ENCODE data around the gene EML3. TPM values are rescaled to one million over a fixed set of nuclear protein-coding genes. Genes with fewer than 3 reads are reported as not detected.

EML3 gene
- polyA plus RNA-seq, 1 donor (not counting 4 experiments of a cell fraction or from before 2014, with no cell fraction given): 13.6 TPM

DNA sequence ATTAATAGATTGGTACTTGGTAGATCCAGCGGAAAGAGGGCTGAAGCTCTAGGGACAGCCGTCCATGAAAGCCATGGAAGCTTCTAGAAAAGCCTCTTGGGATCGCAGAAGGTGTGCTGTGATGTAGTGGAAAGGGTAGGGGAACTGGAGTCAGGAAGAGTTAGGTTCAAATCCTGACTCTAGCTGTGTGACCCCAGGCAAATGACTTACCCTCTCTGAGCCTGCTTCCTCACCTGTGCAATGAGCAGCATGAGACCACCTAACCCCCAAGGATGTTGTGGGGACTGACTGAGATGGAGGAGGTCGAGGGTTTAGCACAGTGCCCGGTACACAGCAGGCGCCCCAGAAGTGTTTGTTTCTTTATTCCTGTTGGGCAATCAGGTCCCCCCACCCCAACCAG is 2.2 kb downstream of the EML3 start:
- no peak for TF ChIP-seq EZH2 (IDR thresholded peaks at IDR 0.05; ENCODE audit: low read length)
- TF ChIP-seq, protein P1, sequence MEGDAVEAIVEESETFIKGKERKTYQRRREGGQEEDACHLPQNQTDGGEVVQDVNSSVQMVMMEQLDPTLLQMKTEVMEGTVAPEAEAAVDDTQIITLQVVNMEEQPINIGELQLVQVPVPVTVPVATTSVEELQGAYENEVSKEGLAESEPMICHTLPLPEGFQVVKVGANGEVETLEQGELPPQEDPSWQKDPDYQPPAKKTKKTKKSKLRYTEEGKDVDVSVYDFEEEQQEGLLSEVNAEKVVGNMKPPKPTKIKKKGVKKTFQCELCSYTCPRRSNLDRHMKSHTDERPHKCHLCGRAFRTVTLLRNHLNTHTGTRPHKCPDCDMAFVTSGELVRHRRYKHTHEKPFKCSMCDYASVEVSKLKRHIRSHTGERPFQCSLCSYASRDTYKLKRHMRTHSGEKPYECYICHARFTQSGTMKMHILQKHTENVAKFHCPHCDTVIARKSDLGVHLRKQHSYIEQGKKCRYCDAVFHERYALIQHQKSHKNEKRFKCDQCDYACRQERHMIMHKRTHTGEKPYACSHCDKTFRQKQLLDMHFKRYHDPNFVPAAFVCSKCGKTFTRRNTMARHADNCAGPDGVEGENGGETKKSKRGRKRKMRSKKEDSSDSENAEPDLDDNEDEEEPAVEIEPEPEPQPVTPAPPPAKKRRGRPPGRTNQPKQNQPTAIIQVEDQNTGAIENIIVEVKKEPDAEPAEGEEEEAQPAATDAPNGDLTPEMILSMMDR (optimal IDR thresholded peaks at IDR 0.05 in 1 of 3, IDR thresholded peaks at IDR 0.05 in 1 of 3, conservative IDR thresholded peaks at IDR 0.05 in 1 of 3; ENCODE audit: extremely low read depth in 1 of 3, insufficient read depth in 2 of 3, low read length in 3 of 3): no peak
- H4K20me1 ChIP-seq (ENCODE audit: control insufficient read depth, extremely low read depth, insufficient read depth, low read length): no peaks in the 10 kb centered on the region
- H3K9me1 ChIP-seq (ENCODE audit: control insufficient read depth, extremely low read depth, insufficient read depth, low read length): no peaks in the 10 kb centered on the region
- DNase-seq (ENCODE audit: low read depth, low spot score) (no peak), FAIRE-seq (no peak)
- no peaks in the 10 kb centered on the region for H3K27me3 ChIP-seq (ENCODE audit: control insufficient read depth, extremely low read depth, insufficient read depth, low read length)
- H3K27ac ChIP-seq (ENCODE audit: control insufficient read depth, insufficient read depth, low read length): no peak overlapping the region
- no peak overlapping the region for H3K4me3 ChIP-seq (ENCODE audit: control insufficient read depth in 2 of 3, extremely low read depth in 1 of 3, insufficient read depth in 2 of 3, low read depth in 1 of 3, low read length in 3 of 3)
- dilution Hi-C loops (cut with MboI; ENCODE audit: extremely low pct_ligation_motif_present, low sequenced_read_pairs): no loop called here
- H3K9ac ChIP-seq (ENCODE audit: control insufficient read depth, extremely low read depth, insufficient read depth, low read length): no peak overlapping the region
- H3K79me2 ChIP-seq (ENCODE audit: control insufficient read depth, insufficient read depth, low read length): no peaks in the 10 kb centered on the region
- no peak overlapping the region for H3K4me2 ChIP-seq (ENCODE audit: control insufficient read depth, extremely low read depth, insufficient read depth, low read depth, low read length)
- peaks cover 9 to 14% of the 10 kb centered on the region in 2 experiments for H3K36me3 ChIP-seq (ENCODE audit: control insufficient read depth in 2 of 2, extremely low read depth in 1 of 2, insufficient read depth in 2 of 2, low read length in 2 of 2)
- peaks cover 20% of the 10 kb centered on the region for H3K4me1 ChIP-seq (ENCODE audit: control insufficient read depth, extremely low read depth, insufficient read depth, low read length)
- no peaks in the 10 kb centered on the region for H3K9me3 ChIP-seq (ENCODE audit: control insufficient read depth, low read depth, low read length)
- no peak overlapping the region for H2AFZ ChIP-seq (ENCODE audit: control insufficient read depth, low read length)

DNA sequence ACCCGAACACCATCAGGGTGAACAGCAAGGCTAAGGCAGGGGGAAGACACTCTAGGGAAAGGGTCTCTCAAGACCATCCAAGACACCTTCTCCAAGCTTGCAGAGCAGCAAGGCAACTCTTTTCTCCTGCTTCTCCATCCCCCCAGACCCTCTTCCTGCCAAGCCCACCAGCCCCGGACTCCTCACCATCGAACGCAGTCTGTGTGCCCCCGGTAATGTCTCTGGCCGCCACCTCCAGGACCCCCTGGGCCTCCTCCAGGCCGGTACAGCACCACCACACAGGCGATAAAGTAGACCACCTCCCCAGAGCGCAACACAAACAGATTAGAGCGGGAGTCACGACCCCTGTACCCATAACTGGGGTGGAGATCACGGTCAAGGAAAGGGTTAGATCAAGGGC is 3.8 kb downstream of the EML3 start:
- H3K9me3 ChIP-seq (ENCODE audit: control insufficient read depth, low read depth, low read length): no peaks in the 10 kb centered on the region
- no peak overlapping the region for H3K4me3 ChIP-seq (ENCODE audit: control insufficient read depth in 2 of 3, extremely low read depth in 1 of 3, insufficient read depth in 2 of 3, low read depth in 1 of 3, low read length in 3 of 3)
- TF ChIP-seq, protein P1 (optimal IDR thresholded peaks at IDR 0.05 in 1 of 3, IDR thresholded peaks at IDR 0.05 in 1 of 3, conservative IDR thresholded peaks at IDR 0.05 in 1 of 3; ENCODE audit: extremely low read depth in 1 of 3, insufficient read depth in 2 of 3, low read length in 3 of 3): no peak
- no peak for TF ChIP-seq EZH2 (IDR thresholded peaks at IDR 0.05; ENCODE audit: low read length)
- H3K27ac ChIP-seq (ENCODE audit: control insufficient read depth, insufficient read depth, low read length): no peak overlapping the region
- DNase-seq (ENCODE audit: low read depth, low spot score): no peak
- H3K4me2 ChIP-seq (ENCODE audit: control insufficient read depth, extremely low read depth, insufficient read depth, low read depth, low read length): no peak overlapping the region
- no peak overlapping the region for H3K9ac ChIP-seq (ENCODE audit: control insufficient read depth, extremely low read depth, insufficient read depth, low read length)
- H2AFZ ChIP-seq (ENCODE audit: control insufficient read depth, low read length): no peak overlapping the region
- dilution Hi-C loops (cut with MboI; ENCODE audit: extremely low pct_ligation_motif_present, low sequenced_read_pairs): no loop called here
- H3K27me3 ChIP-seq (ENCODE audit: control insufficient read depth, extremely low read depth, insufficient read depth, low read length): no peaks in the 10 kb centered on the region
- H3K4me1 ChIP-seq (ENCODE audit: control insufficient read depth, extremely low read depth, insufficient read depth, low read length): peaks cover 10% of the 10 kb centered on the region
- H3K9me1 ChIP-seq (ENCODE audit: control insufficient read depth, extremely low read depth, insufficient read depth, low read length): no peaks in the 10 kb centered on the region
- H4K20me1 ChIP-seq (ENCODE audit: control insufficient read depth, extremely low read depth, insufficient read depth, low read length): no peaks in the 10 kb centered on the region
- no peak for FAIRE-seq
- peaks cover 13 to 14% of the 10 kb centered on the region in 2 experiments for H3K36me3 ChIP-seq (ENCODE audit: control insufficient read depth in 2 of 2, extremely low read depth in 1 of 2, insufficient read depth in 2 of 2, low read length in 2 of 2)
- no peaks in the 10 kb centered on the region for H3K79me2 ChIP-seq (ENCODE audit: control insufficient read depth, insufficient read depth, low read length)

Measured in keratinocyte (primary cell).